IgD-negative memory B cell (primary cell): Measurements from ENCODE around the gene NTF3. TPM values are rescaled to one million over a fixed set of nuclear protein-coding genes. Genes with fewer than 3 reads are reported as not detected.
A peak's percentile ranks its signal among the peaks of the same experiment; 100 is the strongest.

Experiments
- H3K27ac Mint-ChIP-seq, 3 donors: one replicate each; pipeline ENCODE4 v1.8.0; 2020 to 2022; ENCODE audit warnings: mild to moderate bottlenecking in 3 of 3, mixed read lengths in 3 of 3, moderate library complexity in 1 of 3
- H3K27me3 Mint-ChIP-seq: one replicate; pipeline ENCODE4 v1.8.0; 2021; ENCODE audit warnings: mixed read lengths
- H3K36me3 Mint-ChIP-seq: one replicate; pipeline ENCODE4 v1.8.0; 2020; ENCODE audit warnings: mild to moderate bottlenecking, mixed read lengths
- H3K4me1 Mint-ChIP-seq, 3 donors: one replicate each; pipeline ENCODE4 v1.8.0; 2020 to 2022; ENCODE audit warnings: mixed read lengths in 3 of 3, mild to moderate bottlenecking in 1 of 3
- H3K4me3 Mint-ChIP-seq, 4 donors: one replicate each; pipeline ENCODE4 v1.8.0; 2020 to 2022; ENCODE audit warnings: mild to moderate bottlenecking in 4 of 4, mixed read lengths in 4 of 4, moderate library complexity in 3 of 4
- H3K9me3 Mint-ChIP-seq, 3 donors: one replicate each; pipeline ENCODE4 v1.8.0; 2020 to 2021; ENCODE audit warnings: mixed read lengths in 3 of 3, mild to moderate bottlenecking in 1 of 3
- polyA plus RNA-seq: library from polyadenylated mRNA; unstranded; fragments of 300-500 nt; fragmentation: Illumina TruSeq; gene quantifications from one replicate; pipeline ENCODE4 v1.2.3, GENCODE V29; 2021

NTF3 gene
- polyA plus RNA-seq, 1 donor from 2014 or later: not detected

- H3K36me3 Mint-ChIP-seq: peaks cover 2% of the 10 kb centered on the region
- no peaks in the 10 kb centered on the region for H3K4me1 Mint-ChIP-seq
- H3K27me3 Mint-ChIP-seq: peaks cover 3% of the 10 kb centered on the region
- no peak overlapping the region for H3K4me3 Mint-ChIP-seq
- no peaks in the 10 kb centered on the region for H3K9me3 Mint-ChIP-seq
- no peak overlapping the region for H3K27ac Mint-ChIP-seq
Observed at GRCh38 chr12:5500331-5500659, 68.4 kb downstream of the NTF3 start.

- H3K4me3 Mint-ChIP-seq: no peak overlapping the region
- H3K27me3 Mint-ChIP-seq: peaks cover 8% of the 10 kb centered on the region
- no peak overlapping the region for H3K27ac Mint-ChIP-seq
Observed at GRCh38 chr12:5503774-5504173, 71.9 kb downstream of the NTF3 start.

GRCh38 chr12:5505116-5505515 is 73.2 kb downstream of the NTF3 start:
- Mint-ChIP-seq H3K9me3 (no peaks in the 10 kb centered on the region), H3K4me1 (no peaks in the 10 kb centered on the region), H3K36me3 (no peaks in the 10 kb centered on the region), H3K27me3 (peaks cover 8% of the 10 kb centered on the region), H3K4me3 (no peak overlapping the region), H3K27ac (no peak overlapping the region)

More at GRCh38 chr12:5503774-5504173, 71.9 kb downstream of the NTF3 start:
- Mint-ChIP-seq H3K4me1 (no peaks in the 10 kb centered on the region), H3K36me3 (no peaks in the 10 kb centered on the region), H3K9me3 (no peaks in the 10 kb centered on the region)

GRCh38 chr12:5505751-5506150 is 73.8 kb downstream of the NTF3 start:
- Mint-ChIP-seq H3K27me3 (peaks cover 8% of the 10 kb centered on the region), H3K4me3 (no peak overlapping the region)

GRCh38 chr12:5506295-5506694 is 74.4 kb downstream of the NTF3 start:
- Mint-ChIP-seq H3K4me1 (no peaks in the 10 kb centered on the region), H3K27me3 (peaks cover 12% of the 10 kb centered on the region), H3K9me3 (no peaks in the 10 kb centered on the region)

More at GRCh38 chr12:5505751-5506150, 73.8 kb downstream of the NTF3 start:
- H3K36me3 Mint-ChIP-seq: no peaks in the 10 kb centered on the region
- no peaks in the 10 kb centered on the region for H3K4me1 Mint-ChIP-seq
- no peak overlapping the region for H3K27ac Mint-ChIP-seq
- no peaks in the 10 kb centered on the region for H3K9me3 Mint-ChIP-seq

GRCh38 chr12:5506821-5507231 is 74.9 kb downstream of the NTF3 start:
- Mint-ChIP-seq H3K9me3 (no peaks in the 10 kb centered on the region), H3K36me3 (no peaks in the 10 kb centered on the region), H3K4me3 (no peak overlapping the region), H3K27me3 (peaks cover 14% of the 10 kb centered on the region), H3K4me1 (no peaks in the 10 kb centered on the region), H3K27ac (no peak overlapping the region)

More at GRCh38 chr12:5506295-5506694, 74.4 kb downstream of the NTF3 start:
- Mint-ChIP-seq H3K36me3 (no peaks in the 10 kb centered on the region), H3K27ac (no peak overlapping the region), H3K4me3 (no peak overlapping the region)

- no peaks in the 10 kb centered on the region for H3K4me1 Mint-ChIP-seq
- no peaks in the 10 kb centered on the region for H3K36me3 Mint-ChIP-seq
- H3K27me3 Mint-ChIP-seq: peaks cover 14% of the 10 kb centered on the region
- H3K27ac Mint-ChIP-seq: no peak overlapping the region
- H3K9me3 Mint-ChIP-seq: no peaks in the 10 kb centered on the region
- no peak overlapping the region for H3K4me3 Mint-ChIP-seq
Observed at GRCh38 chr12:5507401-5507935, 75.6 kb downstream of the NTF3 start.

- Mint-ChIP-seq H3K4me1 (no peaks in the 10 kb centered on the region), H3K36me3 (no peaks in the 10 kb centered on the region), H3K27me3 (peaks cover 14% of the 10 kb centered on the region), H3K4me3 (no peak overlapping the region), H3K9me3 (no peaks in the 10 kb centered on the region), H3K27ac (no peak overlapping the region)
Observed at GRCh38 chr12:5507944-5508343, 76.0 kb downstream of the NTF3 start.

GRCh38 chr12:5509102-5509501 is 77.2 kb downstream of the NTF3 start:
- Mint-ChIP-seq H3K4me3 (no peak overlapping the region), H3K9me3 (no peaks in the 10 kb centered on the region), H3K27me3 (peaks cover 13% of the 10 kb centered on the region), H3K27ac (no peak overlapping the region), H3K36me3 (no peaks in the 10 kb centered on the region), H3K4me1 (no peaks in the 10 kb centered on the region)

GRCh38 chr12:5509557-5509956 is 77.6 kb downstream of the NTF3 start:
- no peaks in the 10 kb centered on the region for H3K36me3 Mint-ChIP-seq

GRCh38 chr12:5510251-5510805 is 78.4 kb downstream of the NTF3 start:
- no peak overlapping the region for H3K4me3 Mint-ChIP-seq
- H3K9me3 Mint-ChIP-seq: no peaks in the 10 kb centered on the region
- H3K27ac Mint-ChIP-seq: no peak overlapping the region
- H3K36me3 Mint-ChIP-seq: no peaks in the 10 kb centered on the region
- no peaks in the 10 kb centered on the region for H3K4me1 Mint-ChIP-seq
- H3K27me3 Mint-ChIP-seq: peaks cover 13% of the 10 kb centered on the region

More at GRCh38 chr12:5509557-5509956, 77.6 kb downstream of the NTF3 start:
- H3K27me3 Mint-ChIP-seq: peaks cover 13% of the 10 kb centered on the region
- no peak overlapping the region for H3K4me3 Mint-ChIP-seq
- no peaks in the 10 kb centered on the region for H3K9me3 Mint-ChIP-seq
- no peak overlapping the region for H3K27ac Mint-ChIP-seq
- no peaks in the 10 kb centered on the region for H3K4me1 Mint-ChIP-seq

GRCh38 chr12:5511256-5511643 is 79.3 kb downstream of the NTF3 start:
- H3K9me3 Mint-ChIP-seq: no peaks in the 10 kb centered on the region
- no peaks in the 10 kb centered on the region for H3K36me3 Mint-ChIP-seq
- no peak overlapping the region for H3K27ac Mint-ChIP-seq
- H3K27me3 Mint-ChIP-seq: peaks cover 11% of the 10 kb centered on the region
- peak overlapping the region in 2 of 4 donors; percentile 15 to 38 for H3K4me3 Mint-ChIP-seq
- H3K4me1 Mint-ChIP-seq: no peaks in the 10 kb centered on the region

- Mint-ChIP-seq H3K4me1 (no peaks in the 10 kb centered on the region), H3K4me3 (no peak overlapping the region), H3K36me3 (no peaks in the 10 kb centered on the region), H3K9me3 (no peaks in the 10 kb centered on the region), H3K27me3 (peaks cover 9% of the 10 kb centered on the region), H3K27ac (no peak overlapping the region)
Observed at GRCh38 chr12:5511644-5512600, 80.0 kb downstream of the NTF3 start.

- peaks cover 8% of the 10 kb centered on the region for H3K27me3 Mint-ChIP-seq
- no peaks in the 10 kb centered on the region for H3K36me3 Mint-ChIP-seq
- H3K4me3 Mint-ChIP-seq: no peak overlapping the region
- H3K4me1 Mint-ChIP-seq: no peaks in the 10 kb centered on the region
- H3K9me3 Mint-ChIP-seq: no peaks in the 10 kb centered on the region
- no peak overlapping the region for H3K27ac Mint-ChIP-seq
Observed at GRCh38 chr12:5512601-5512970, 80.7 kb downstream of the NTF3 start.

GRCh38 chr12:5513406-5513805 is 81.5 kb downstream of the NTF3 start:
- peaks cover 8% of the 10 kb centered on the region for H3K27me3 Mint-ChIP-seq
- no peaks in the 10 kb centered on the region for H3K9me3 Mint-ChIP-seq
- H3K36me3 Mint-ChIP-seq: no peaks in the 10 kb centered on the region
- no peaks in the 10 kb centered on the region for H3K4me1 Mint-ChIP-seq
- H3K4me3 Mint-ChIP-seq: no peak overlapping the region
- no peak overlapping the region for H3K27ac Mint-ChIP-seq

- no peaks in the 10 kb centered on the region for H3K9me3 Mint-ChIP-seq
- no peak overlapping the region for H3K27ac Mint-ChIP-seq
- peaks cover 8% of the 10 kb centered on the region for H3K27me3 Mint-ChIP-seq
- no peaks in the 10 kb centered on the region for H3K4me1 Mint-ChIP-seq
- H3K36me3 Mint-ChIP-seq: no peaks in the 10 kb centered on the region
- no peak overlapping the region for H3K4me3 Mint-ChIP-seq
Observed at GRCh38 chr12:5514016-5514415, 82.1 kb downstream of the NTF3 start.
